ENCODE data around the gene RGS11.

RGS11 gene

GRCh38 chr16:228151-228851 lies 47.4 kb downstream of the RGS11 start:
- DNase-seq: no peak

DNA sequence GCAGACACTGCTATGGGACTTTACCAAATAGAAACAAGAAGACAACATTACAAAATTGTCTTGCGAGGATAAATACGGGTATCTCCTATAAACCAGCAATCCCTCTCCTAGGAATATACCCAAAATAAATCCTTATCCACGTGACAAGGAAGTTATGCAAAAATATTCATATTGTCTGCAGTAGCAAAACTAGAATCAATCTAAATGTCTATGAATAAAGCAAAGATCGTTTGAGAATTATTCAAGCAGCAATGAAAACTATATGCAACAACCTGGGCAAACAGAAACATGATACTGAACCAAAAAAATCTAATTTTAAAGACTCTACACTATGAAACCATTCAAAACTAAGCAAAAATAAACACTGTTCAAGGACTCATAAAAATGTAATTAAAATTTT lies 55.7 kb downstream of the RGS11 start:
- no peak for DNase-seq
